Measurements from ENCODE around the gene BMAL1. TPM values are rescaled to one million over a fixed set of nuclear protein-coding genes. Genes with fewer than 3 reads are reported as not detected.
A peak's percentile ranks its signal among the peaks of the same experiment; 100 is the strongest.

BMAL1 gene
- total RNA-seq, 1 donor: 13.0 TPM

DNA sequence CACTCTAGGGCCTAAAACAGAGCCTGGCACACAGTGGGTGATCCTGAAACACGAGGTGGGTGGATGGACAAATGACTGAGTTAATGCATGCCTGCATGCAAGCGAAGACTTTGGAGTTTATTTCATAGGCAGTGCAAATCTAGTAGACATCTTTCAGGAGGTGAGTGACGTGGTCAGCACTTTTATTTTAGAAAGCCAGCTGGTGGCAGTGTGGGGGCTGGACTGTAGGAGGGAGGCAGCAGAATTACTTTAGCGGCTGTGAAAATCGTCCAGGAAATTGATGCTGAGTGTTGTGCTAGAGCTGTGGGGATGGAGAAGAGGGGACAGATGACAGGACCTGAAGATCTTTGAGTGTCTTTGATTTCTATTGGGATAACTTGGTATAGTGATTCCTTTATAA is 47.1 kb downstream of the BMAL1 start:
- Histone ChIP-seq H3K27me3 (ENCODE audit: insufficient read depth, low read length) (no peaks in the 10 kb centered on the region), H2AFZ (ENCODE audit: low read length) (no peak overlapping the region), H3K79me2 (ENCODE audit: insufficient read depth, low read length) (peaks cover 4% of the 10 kb centered on the region), H3K4me1 (ENCODE audit: insufficient read depth, low read length) (peaks cover 3% of the 10 kb centered on the region), H3K27ac (ENCODE audit: low read depth, low read length) (no peak overlapping the region), H3K9me3 (ENCODE audit: low read depth, low read length) (no peaks in the 10 kb centered on the region), H3K4me3 (ENCODE audit: insufficient read depth, low read length) (no peak overlapping the region), H4K20me1 (ENCODE audit: insufficient read depth, low read length) (no peaks in the 10 kb centered on the region), H3K36me3 (ENCODE audit: insufficient read depth, low read length) (no peaks in the 10 kb centered on the region), H3K4me2 (ENCODE audit: insufficient read depth, low read length) (no peak overlapping the region)
- DNase-seq (ENCODE audit: insufficient read length, low spot score, missing footprints): no peak
- TF ChIP-seq, protein P1, sequence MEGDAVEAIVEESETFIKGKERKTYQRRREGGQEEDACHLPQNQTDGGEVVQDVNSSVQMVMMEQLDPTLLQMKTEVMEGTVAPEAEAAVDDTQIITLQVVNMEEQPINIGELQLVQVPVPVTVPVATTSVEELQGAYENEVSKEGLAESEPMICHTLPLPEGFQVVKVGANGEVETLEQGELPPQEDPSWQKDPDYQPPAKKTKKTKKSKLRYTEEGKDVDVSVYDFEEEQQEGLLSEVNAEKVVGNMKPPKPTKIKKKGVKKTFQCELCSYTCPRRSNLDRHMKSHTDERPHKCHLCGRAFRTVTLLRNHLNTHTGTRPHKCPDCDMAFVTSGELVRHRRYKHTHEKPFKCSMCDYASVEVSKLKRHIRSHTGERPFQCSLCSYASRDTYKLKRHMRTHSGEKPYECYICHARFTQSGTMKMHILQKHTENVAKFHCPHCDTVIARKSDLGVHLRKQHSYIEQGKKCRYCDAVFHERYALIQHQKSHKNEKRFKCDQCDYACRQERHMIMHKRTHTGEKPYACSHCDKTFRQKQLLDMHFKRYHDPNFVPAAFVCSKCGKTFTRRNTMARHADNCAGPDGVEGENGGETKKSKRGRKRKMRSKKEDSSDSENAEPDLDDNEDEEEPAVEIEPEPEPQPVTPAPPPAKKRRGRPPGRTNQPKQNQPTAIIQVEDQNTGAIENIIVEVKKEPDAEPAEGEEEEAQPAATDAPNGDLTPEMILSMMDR (IDR thresholded peaks at IDR 0.05; ENCODE audit: extremely low read depth, low read depth, low read length): no peak

DNA sequence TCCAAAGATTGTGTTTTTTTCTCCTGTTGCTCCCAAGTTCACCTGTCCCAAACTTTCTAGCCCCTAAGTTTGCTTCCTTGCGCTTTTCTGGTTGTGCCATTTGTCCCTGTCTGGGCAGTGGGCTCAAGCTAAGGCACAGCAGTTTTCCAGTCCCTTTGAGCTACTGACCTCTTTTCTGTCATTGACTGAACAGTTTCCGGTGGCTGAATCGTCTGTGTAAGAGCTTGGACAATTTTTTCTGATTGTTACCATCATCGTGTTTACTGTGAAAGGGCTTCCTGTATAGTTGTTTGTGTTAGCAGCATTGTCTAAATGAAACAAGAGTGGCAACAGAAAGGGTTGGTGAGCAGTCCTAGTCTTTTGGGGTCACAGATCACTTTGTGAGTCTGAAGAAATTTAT is 49.8 kb downstream of the BMAL1 start:
- H3K27me3 ChIP-seq (ENCODE audit: insufficient read depth, low read length): no peaks in the 10 kb centered on the region
- H3K4me2 ChIP-seq (ENCODE audit: insufficient read depth, low read length): no peak overlapping the region
- no peak for DNase-seq (ENCODE audit: insufficient read length, low spot score, missing footprints)
- no peaks in the 10 kb centered on the region for H3K36me3 ChIP-seq (ENCODE audit: insufficient read depth, low read length)
- no peak overlapping the region for H3K4me3 ChIP-seq (ENCODE audit: insufficient read depth, low read length)
- H3K27ac ChIP-seq (ENCODE audit: low read depth, low read length): no peak overlapping the region
- H3K4me1 ChIP-seq (ENCODE audit: insufficient read depth, low read length): peaks cover 5% of the 10 kb centered on the region
- no peaks in the 10 kb centered on the region for H3K79me2 ChIP-seq (ENCODE audit: insufficient read depth, low read length)
- H2AFZ ChIP-seq (ENCODE audit: low read length): peak overlapping the region; percentile 9
- no peaks in the 10 kb centered on the region for H3K9me3 ChIP-seq (ENCODE audit: low read depth, low read length)
- TF ChIP-seq, protein P1 (IDR thresholded peaks at IDR 0.05; ENCODE audit: extremely low read depth, low read depth, low read length): no peak
- no peaks in the 10 kb centered on the region for H4K20me1 ChIP-seq (ENCODE audit: insufficient read depth, low read length)

DNA sequence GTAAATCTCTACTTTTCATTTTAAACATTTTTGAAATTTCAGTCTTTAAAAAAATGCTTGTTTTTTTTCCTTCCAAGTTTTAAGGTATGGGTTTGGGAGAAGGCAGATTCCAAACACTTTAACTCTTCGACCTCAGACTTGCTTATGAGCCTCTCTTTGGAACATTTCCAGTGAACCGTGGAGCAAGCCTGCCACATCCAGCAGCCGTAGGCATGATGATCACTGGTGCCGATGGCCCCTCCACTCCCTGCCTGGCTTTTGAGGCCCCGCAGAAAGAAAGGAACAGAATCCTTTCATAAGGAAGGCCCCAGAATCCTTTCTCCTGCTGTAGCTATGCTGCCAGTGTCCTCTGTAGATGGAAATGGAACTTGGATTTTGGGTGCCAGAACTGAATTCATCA is 50.7 kb downstream of the BMAL1 start:
- H3K4me2 ChIP-seq (ENCODE audit: insufficient read depth, low read length): no peak overlapping the region
- H3K4me3 ChIP-seq (ENCODE audit: insufficient read depth, low read length): no peak overlapping the region
- H3K9me3 ChIP-seq (ENCODE audit: low read depth, low read length): no peaks in the 10 kb centered on the region
- H3K79me2 ChIP-seq (ENCODE audit: insufficient read depth, low read length): no peaks in the 10 kb centered on the region
- no peaks in the 10 kb centered on the region for H4K20me1 ChIP-seq (ENCODE audit: insufficient read depth, low read length)
- DNase-seq (ENCODE audit: insufficient read length, low spot score, missing footprints): no peak
- H3K36me3 ChIP-seq (ENCODE audit: insufficient read depth, low read length): no peaks in the 10 kb centered on the region
- TF ChIP-seq, protein P1 (IDR thresholded peaks at IDR 0.05; ENCODE audit: extremely low read depth, low read depth, low read length): no peak
- H3K27me3 ChIP-seq (ENCODE audit: insufficient read depth, low read length): no peaks in the 10 kb centered on the region
- no peak overlapping the region for H2AFZ ChIP-seq (ENCODE audit: low read length)
- peaks cover 11% of the 10 kb centered on the region for H3K4me1 ChIP-seq (ENCODE audit: insufficient read depth, low read length)
- no peak overlapping the region for H3K27ac ChIP-seq (ENCODE audit: low read depth, low read length)

DNA sequence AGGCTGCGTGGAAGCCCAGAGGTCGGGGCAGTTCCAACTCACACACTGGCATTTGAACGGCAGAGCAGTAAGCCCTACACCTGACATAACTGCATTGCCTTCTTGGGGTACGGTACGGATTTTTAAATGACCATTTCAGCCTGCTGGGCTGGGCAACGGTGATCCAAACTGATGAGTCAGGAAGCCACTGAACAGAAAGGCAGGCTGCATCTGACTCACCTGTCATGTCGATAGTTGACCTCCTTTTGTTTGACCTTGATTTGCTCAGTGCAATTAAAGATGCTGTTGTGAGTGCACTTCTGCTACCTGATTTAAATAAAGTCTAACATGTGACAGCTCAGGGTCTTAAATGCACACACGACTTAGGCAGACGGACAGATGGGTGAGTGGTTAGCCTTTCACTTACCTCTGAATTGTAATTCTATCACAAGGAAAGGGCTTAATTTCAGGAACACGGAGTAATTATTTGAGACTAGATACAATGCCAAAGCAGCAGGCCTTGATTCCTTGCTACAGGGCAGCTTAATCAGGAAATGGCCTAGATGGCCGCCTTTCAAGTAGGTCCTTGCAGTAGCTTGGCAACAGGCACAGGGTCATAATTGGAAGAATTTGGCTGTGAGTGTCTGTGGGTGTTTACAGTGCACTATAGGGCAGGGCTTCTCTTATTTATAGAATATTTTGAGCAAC is 52.2 kb downstream of the BMAL1 start:
- Histone ChIP-seq H3K79me2 (ENCODE audit: insufficient read depth, low read length) (no peaks in the 10 kb centered on the region), H3K9me3 (ENCODE audit: low read depth, low read length) (no peaks in the 10 kb centered on the region), H3K4me2 (ENCODE audit: insufficient read depth, low read length) (no peak overlapping the region), H4K20me1 (ENCODE audit: insufficient read depth, low read length) (no peaks in the 10 kb centered on the region), H3K4me3 (ENCODE audit: insufficient read depth, low read length) (no peak overlapping the region), H3K27me3 (ENCODE audit: insufficient read depth, low read length) (no peaks in the 10 kb centered on the region), H3K4me1 (ENCODE audit: insufficient read depth, low read length) (peaks cover 26% of the 10 kb centered on the region), H2AFZ (ENCODE audit: low read length) (no peak overlapping the region), H3K36me3 (ENCODE audit: insufficient read depth, low read length) (no peaks in the 10 kb centered on the region), H3K27ac (ENCODE audit: low read depth, low read length) (no peak overlapping the region)
- TF ChIP-seq, protein P1 (IDR thresholded peaks at IDR 0.05; ENCODE audit: extremely low read depth, low read depth, low read length): no peak
- DNase-seq (ENCODE audit: insufficient read length, low spot score, missing footprints): no peak
